Endothelial cell of umbilical vein (primary cell): ENCODE measurements around the gene LSM2. TPM values are rescaled to one million over a fixed set of nuclear protein-coding genes. Genes with fewer than 3 reads are reported as not detected.

Experiments
- BruUV-seq: library from RNA; stranded (reverse); fragments of 400-500 nt; replicated peaks from 2 replicates; lab custom pipeline; 2021; lab: Mats Ljungman, UMichigan
- CTCF ChIA-PET: fragments of 300-600, 350-600 bp; sonication (Branson Sonifier 250); formaldehyde crosslinking; loops from one replicate; lab custom pipeline; 2021; ENCODE audit warnings: antibody characterized with exemption, inconsistent platforms; lab: Charles Lee
- POLR2A ChIA-PET: fragments of 300-600, 350-600 bp; sonication (Branson Sonifier 250); formaldehyde crosslinking; loops from one replicate; lab custom pipeline; 2021; ENCODE audit warnings: antibody characterized with exemption, inconsistent platforms; lab: Charles Lee
- DNase-seq: peaks from one replicate; pipeline ENCODE4 v3.0.0-alpha.2; 2011; ENCODE audit warnings: low read depth, low spot score
- FAIRE-seq: peaks from 2 replicates; lab custom pipeline; 2011; peaks lifted over from hg19 to GRCh38; lab: Jason Lieb, UNC
- H2AFZ ChIP-seq: 2 replicates; pipeline ENCODE4 v1.6.0; 2012; ENCODE audit warnings: low read depth, low read length, control low read depth, inconsistent platforms
- H3K27ac ChIP-seq: 2 replicates; pipeline ENCODE4 v1.5.1; 2011; ENCODE audit warnings: low read depth, mild to moderate bottlenecking, control low read depth, low read length, moderate library complexity; ENCODE audit not compliant: insufficient read depth
- H3K27me3 ChIP-seq, 2 experiments: 2 replicates each; pipeline versions ENCODE4 v1.6.0 to v1.6.1; 2011; ENCODE audit warnings: low read length in 2 of 2, mixed read lengths in 1 of 2; ENCODE audit not compliant: control insufficient read depth in 2 of 2, insufficient read depth in 2 of 2
- H3K36me3 ChIP-seq, 2 experiments: 2 replicates in 1 of 2; 3 replicates in 1 of 2; pipeline ENCODE4 v1.5.1; 2011; ENCODE audit warnings: low read length in 2 of 2, mild to moderate bottlenecking in 1 of 2, moderate library complexity in 1 of 2; ENCODE audit not compliant: control insufficient read depth in 2 of 2, insufficient read depth in 2 of 2; ENCODE audit errors: extremely low read depth in 1 of 2
- H3K4me1 ChIP-seq: 3 replicates; pipeline ENCODE4 v1.5.1; 2011; ENCODE audit warnings: mild to moderate bottlenecking, low read length; ENCODE audit not compliant: control insufficient read depth, insufficient read depth; ENCODE audit errors: extremely low read depth
- H3K4me2 ChIP-seq: 2 replicates; pipeline ENCODE4 v1.6.1; 2011; ENCODE audit warnings: low read length, control low read depth, mixed read lengths; ENCODE audit not compliant: insufficient read depth
- H3K4me3 ChIP-seq, 3 experiments: fragments of 200-600 bp in 1 of 3; sonication (generic), shearing (Covaris generic) in 1 of 3; replicated peaks in 1 of 3; 2 replicates each; pipeline ENCODE4 v1.5.1; 2011 to 2016; ENCODE audit warnings: control low read depth in 3 of 3, low read length in 3 of 3, mild to moderate bottlenecking in 2 of 3, inconsistent platforms in 1 of 3, low read depth in 1 of 3, moderate library complexity in 1 of 3; ENCODE audit not compliant: insufficient read depth in 1 of 3
- H3K79me2 ChIP-seq: 2 replicates; pipeline ENCODE4 v1.6.0; 2012; ENCODE audit warnings: low read length, inconsistent platforms; ENCODE audit not compliant: control insufficient read depth, insufficient read depth
- H3K9ac ChIP-seq: replicated peaks from 2 replicates; pipeline ENCODE3; 2011; ENCODE audit warnings: low read length, control low read depth; ENCODE audit not compliant: insufficient read depth; ENCODE audit errors: extremely low read depth
- H3K9me1 ChIP-seq: replicated peaks from 3 replicates; pipeline ENCODE4 v1.6.0; 2011; ENCODE audit warnings: mild to moderate bottlenecking, low read length; ENCODE audit not compliant: control insufficient read depth, insufficient read depth; ENCODE audit errors: extremely low read depth
- H3K9me3 ChIP-seq: replicated peaks from 2 replicates; pipeline ENCODE4 v1.5.1; 2012; ENCODE audit warnings: low read length, inconsistent platforms; ENCODE audit not compliant: control insufficient read depth, insufficient read depth
- H4K20me1 ChIP-seq: replicated peaks from 2 replicates; pipeline ENCODE3; 2011; ENCODE audit warnings: mild to moderate bottlenecking, low read length; ENCODE audit not compliant: control insufficient read depth, insufficient read depth; ENCODE audit errors: extremely low read depth
- CTCF ChIP-seq, 2 donors: IDR thresholded peaks; 1 replicate in 1 of 2; 2 replicates in 1 of 2; pipeline ENCODE4 v1.5.1; 2011; ENCODE audit warnings: low read length in 2 of 2, mild to moderate bottlenecking in 2 of 2, moderate library complexity in 2 of 2, control low read depth in 1 of 2, inconsistent platforms in 1 of 2, low read depth in 1 of 2; ENCODE audit not compliant: insufficient read depth in 1 of 2; ENCODE audit errors: extremely low read depth in 1 of 2
- EZH2 ChIP-seq: IDR thresholded peaks from 2 replicates; pipeline ENCODE4 v1.6.1; 2012; ENCODE audit warnings: borderline replicate concordance, low read depth, mild to moderate bottlenecking, moderate library complexity, low read length, inconsistent platforms; ENCODE audit not compliant: severe bottlenecking
- FOS ChIP-seq: IDR thresholded peaks from 2 replicates; pipeline ENCODE4 v1.6.1; 2011; ENCODE audit warnings: mild to moderate bottlenecking, low read length, moderate library complexity, borderline replicate concordance; ENCODE audit not compliant: insufficient read depth
- GATA2 ChIP-seq: IDR thresholded peaks from 2 replicates; pipeline ENCODE4 v1.7.0; 2011; ENCODE audit warnings: low read depth, mild to moderate bottlenecking, moderate library complexity, mixed read lengths, low read length; ENCODE audit not compliant: insufficient read length, insufficient read depth
- JUN ChIP-seq: IDR thresholded peaks from 2 replicates; pipeline ENCODE4 v1.6.1; 2011; ENCODE audit warnings: borderline replicate concordance, low read depth; ENCODE audit not compliant: insufficient read length, insufficient read depth
- MAX ChIP-seq: IDR thresholded peaks from 2 replicates; pipeline ENCODE4 v1.6.1; 2011; ENCODE audit not compliant: insufficient read depth, insufficient read length
- MYC ChIP-seq: IDR thresholded peaks from one replicate; pipeline ENCODE4 v1.6.1; 2011; ENCODE audit warnings: mild to moderate bottlenecking, low read depth, low read length
- POLR2A ChIP-seq: IDR thresholded peaks from 2 replicates; pipeline ENCODE4 v1.6.1; 2012; ENCODE audit warnings: low read depth, mild to moderate bottlenecking, control low read depth, low read length
- POLR2AphosphoS5 ChIP-seq: IDR thresholded peaks from 2 replicates; pipeline ENCODE4 v1.6.1; 2012; ENCODE audit warnings: low read depth, mild to moderate bottlenecking, control low read depth, low read length, moderate library complexity; ENCODE audit not compliant: insufficient read depth
- dilution Hi-C: fragments of 300-500 bp; cut with MboI; formaldehyde crosslinking; loops from one replicate; pipeline ENCODE4 v1.15.0; 2019; ENCODE audit warnings: low sequenced_read_pairs; ENCODE audit not compliant: extremely low pct_ligation_motif_present
- intact Hi-C: fragments of 100-400 bp; cut with micrococcal nuclease; formaldehyde crosslinking; loops from one replicate; pipeline ENCODE4 v1.10.0; 2022
- polyA plus RNA-seq, 4 experiments: library from polyadenylated mRNA; depleted of rRNA in 3 of 4; stranded (reverse) in 3 of 4; unstranded in 1 of 4; fragments of >200 nt; gene quantifications; 2 replicates each; pipeline versions ENCODE4 v1.2.1 to v1.2.3, GENCODE V29; 2011 to 2012; ENCODE audit warnings: missing spikeins in 1 of 4
- total RNA-seq: library from RNA; stranded (reverse); gene quantifications from 2 replicates; pipeline ENCODE4 v1.2.3, GENCODE V29; 2021

The LSM2 gene
- total and polyA plus RNA-seq, 2 donors (not counting 3 experiments of a cell fraction or from before 2014, with no cell fraction given), result 78.1 to 86.0 TPM

GRCh38 chr6:31777667-31778050, 29.1 kb downstream of the LSM2 start:
- no peaks in the 10 kb centered on the region for H4K20me1 ChIP-seq
- no TSS peak for BruUV-seq
- dilution Hi-C loops, result no loop called here
- no peaks in the 10 kb centered on the region for H3K79me2 ChIP-seq
- no peak overlapping the region for H3K27ac ChIP-seq
- H3K9ac ChIP-seq, result no peak overlapping the region
- no peak for DNase-seq
- H3K36me3 ChIP-seq, result peaks cover 3 to 31% of the 10 kb centered on the region in 2 experiments
- no peaks in the 10 kb centered on the region for H3K9me1 ChIP-seq
- ChIA-PET POLR2A (interaction anchor here (0.8 kb wide), 1 partner anchor 50 kb away, joined by 3 read pairs; the partner anchor contains the start of gene HSPA1B), CTCF (interaction anchor here (0.7 to 2.0 kb wide), 7 partner anchors 8 to 54 kb away, joined by 3 to 10 read pairs (median 4); partner anchors contain the start of genes HSPA1A and HSPA1L)
- intact Hi-C loops, result no loop called here
- H3K4me3 ChIP-seq, result no peak overlapping the region
- H3K4me1 ChIP-seq, result peaks cover 4% of the 10 kb centered on the region
- no peak for FAIRE-seq
- no peaks in the 10 kb centered on the region for H3K27me3 ChIP-seq
- no peak overlapping the region for H3K4me2 ChIP-seq
- H2AFZ ChIP-seq, result no peak overlapping the region
- no peak for TF ChIP-seq GATA2
- TF ChIP-seq POLR2A, result no peak
- TF ChIP-seq MYC, result no peak
- TF ChIP-seq CTCF (IDR thresholded peaks at IDR 0.05; ENCODE audit: extremely low read depth in 1 of 2, insufficient read depth in 1 of 2, low read depth in 1 of 2, low read length in 2 of 2), result no peak
- TF ChIP-seq EZH2, result no peak
- TF ChIP-seq MAX, result no peak
- no peak for TF ChIP-seq POLR2AphosphoS5
- no peak for TF ChIP-seq JUN
- no peak for TF ChIP-seq FOS
- no peaks in the 10 kb centered on the region for H3K9me3 ChIP-seq
